AG20443 (cell line): ENCODE measurements around the gene LRRC36.

Source experiments
- DNase-seq: peaks from one replicate; pipeline ENCODE4 v3.0.0; 2012; ENCODE audit warnings: low spot score, mixed read lengths

LRRC36 gene

DNA sequence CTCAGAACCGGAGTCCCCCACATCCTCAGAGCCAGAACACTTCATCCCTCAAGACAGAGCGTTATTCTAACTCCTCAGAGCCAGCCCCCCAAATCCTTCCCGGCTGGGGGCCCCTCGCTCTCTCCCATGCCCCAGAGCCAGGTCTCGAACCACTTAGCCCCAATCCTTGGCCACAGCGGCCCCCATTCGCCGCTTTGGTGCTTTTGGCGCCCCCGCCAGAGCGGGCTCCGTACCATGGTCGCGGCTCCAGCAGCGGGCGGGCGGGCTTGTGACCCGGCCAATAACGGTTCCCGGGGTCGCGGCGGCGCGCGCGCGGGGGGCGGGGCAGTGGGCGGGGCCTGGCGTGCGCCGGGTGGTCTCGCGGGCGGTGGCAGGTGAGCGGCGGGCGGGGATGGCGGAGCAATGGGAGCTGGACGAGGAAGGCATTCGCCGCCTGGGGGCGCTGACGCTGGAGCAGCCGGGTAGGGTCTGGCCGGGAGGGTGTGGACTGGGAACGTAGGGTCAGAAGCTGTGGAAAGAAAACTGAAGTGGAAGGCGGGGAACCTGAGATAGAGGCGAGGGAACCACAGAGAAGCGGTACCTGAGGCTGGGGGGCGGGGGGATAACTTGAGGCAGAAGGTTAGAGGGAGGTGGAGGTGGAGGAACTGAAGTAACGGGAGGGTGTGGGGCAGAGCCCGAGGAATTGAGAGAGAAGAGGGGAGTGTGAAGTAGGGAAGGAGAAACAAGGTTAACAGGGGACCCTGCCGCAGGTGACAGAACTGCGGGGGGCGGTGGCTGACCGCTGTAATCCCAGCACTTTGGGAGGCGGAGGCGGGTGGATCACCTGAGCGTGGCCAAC lies at the start of gene LRRC36, which contains the start of gene KCTD19:
TSS of gene LRRC36 (plus strand) at position 344 of the 838 bp plus-strand sequence. CDS start at position 392, 48 bp downstream.
TSS of gene KCTD19 (minus strand) at position 270 of the 838 bp plus-strand sequence. CDS start at position 236, 34 bp downstream.
- peak; percentile 74 for DNase-seq

GRCh38 chr16:67277294-67277998 lies 49.2 kb upstream of the LRRC36 start:
- peak; percentile 98 for DNase-seq

GRCh38 chr16:67277999-67278772 lies 48.4 kb upstream of the LRRC36 start:
- DNase-seq = peak; percentile 86

GRCh38 chr16:67278773-67279295 lies 47.8 kb upstream of the LRRC36 start:
- DNase-seq = peak; percentile 48

- peak; percentile 94 for DNase-seq
These were observed 47.1 kb upstream of the LRRC36 start, which contains the start of gene PLEKHG4 for GRCh38 chr16:67279296-67280089. Gene PLEKHG4 (plus strand): TSS chr16:67279532. CDS start chr16:67280045, 513 bp downstream.

- no peak for DNase-seq
These were observed 46.3 kb upstream of the LRRC36 start for GRCh38 chr16:67280090-67281015.

DNA sequence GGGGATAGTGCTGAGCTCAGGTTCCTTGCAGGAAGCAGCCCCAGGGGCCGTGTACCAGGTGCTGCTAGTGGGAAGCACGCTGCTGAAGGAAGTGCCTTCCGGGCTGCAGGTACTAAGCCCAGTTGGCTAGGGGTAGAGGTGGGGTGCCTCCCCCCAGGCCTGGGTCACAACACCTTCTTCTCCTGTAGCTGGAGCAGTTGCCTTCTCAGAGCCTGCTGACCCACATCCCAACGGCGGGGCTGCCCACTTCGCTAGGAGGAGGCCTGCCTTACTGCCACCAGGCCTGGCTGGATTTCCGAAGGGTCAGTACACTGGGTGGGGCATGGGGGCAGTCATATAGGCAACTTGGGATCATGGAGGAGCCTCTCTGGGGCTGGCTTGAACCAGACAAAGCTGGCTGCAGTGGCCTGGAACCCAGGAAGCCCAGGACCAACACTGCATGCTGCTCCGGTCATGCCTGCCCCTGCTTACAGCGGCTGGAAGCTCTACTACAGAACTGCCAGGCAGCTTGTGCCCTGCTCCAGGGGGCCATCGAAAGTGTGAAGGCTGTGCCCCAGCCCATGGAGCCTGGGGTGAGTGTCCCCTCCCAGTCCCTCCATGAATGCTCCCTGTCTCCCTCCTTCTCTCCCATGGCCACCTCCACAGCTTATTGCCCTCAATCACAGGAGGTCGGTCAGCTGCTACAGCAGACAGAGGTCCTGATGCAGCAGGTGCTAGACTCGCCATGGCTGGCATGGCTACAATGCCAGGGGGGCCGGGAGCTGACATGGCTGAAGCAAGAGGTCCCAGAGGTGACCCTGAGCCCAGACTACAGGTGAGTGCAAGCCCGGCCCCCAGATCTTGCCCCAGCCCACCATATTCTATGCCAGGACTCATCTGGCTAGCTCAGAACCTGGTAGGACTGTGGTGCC lies 44.8 kb upstream of the LRRC36 start:
- no peak for DNase-seq

GRCh38 chr16:67282447-67282805 lies 44.2 kb upstream of the LRRC36 start:
- DNase-seq = no peak

DNA sequence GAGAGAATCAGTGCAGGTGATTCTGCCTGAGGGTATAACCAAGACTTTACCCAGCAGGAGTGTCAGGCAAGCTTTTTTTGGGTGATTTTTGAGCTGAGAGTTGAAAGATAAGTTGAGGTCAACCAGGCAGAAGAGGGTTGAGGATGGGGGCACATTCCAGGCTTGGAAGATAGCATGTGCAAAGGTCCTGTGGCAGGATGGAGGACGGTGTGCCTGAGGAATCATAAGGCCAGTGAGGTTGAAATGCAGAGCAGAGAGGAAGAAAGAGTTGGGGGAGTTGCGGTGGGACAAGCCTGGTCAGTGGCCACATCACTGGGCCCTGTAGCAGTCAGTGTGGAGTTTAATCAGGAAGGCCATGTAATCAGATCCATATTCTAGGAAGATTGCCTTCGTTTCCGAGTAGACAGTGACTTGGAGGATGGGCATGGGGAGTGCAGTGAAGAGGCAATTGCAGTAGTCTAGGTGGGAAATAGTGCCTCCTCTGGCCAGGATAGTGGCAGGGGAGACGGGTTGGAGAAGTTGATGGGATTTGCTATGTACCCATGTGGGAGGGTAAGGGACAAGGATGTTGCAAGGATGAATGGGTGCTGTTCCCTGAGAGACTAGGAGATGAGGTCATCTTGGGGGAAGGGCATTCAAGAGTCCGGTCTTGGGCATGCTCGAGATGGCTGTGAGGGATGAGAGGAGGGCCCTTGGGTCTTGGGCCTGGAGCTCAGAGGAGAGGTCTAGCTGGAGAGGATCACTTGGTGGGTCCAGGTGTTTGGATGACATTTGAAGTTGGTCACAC lies 43.4 kb upstream of the LRRC36 start:
- DNase-seq = no peak

DNA sequence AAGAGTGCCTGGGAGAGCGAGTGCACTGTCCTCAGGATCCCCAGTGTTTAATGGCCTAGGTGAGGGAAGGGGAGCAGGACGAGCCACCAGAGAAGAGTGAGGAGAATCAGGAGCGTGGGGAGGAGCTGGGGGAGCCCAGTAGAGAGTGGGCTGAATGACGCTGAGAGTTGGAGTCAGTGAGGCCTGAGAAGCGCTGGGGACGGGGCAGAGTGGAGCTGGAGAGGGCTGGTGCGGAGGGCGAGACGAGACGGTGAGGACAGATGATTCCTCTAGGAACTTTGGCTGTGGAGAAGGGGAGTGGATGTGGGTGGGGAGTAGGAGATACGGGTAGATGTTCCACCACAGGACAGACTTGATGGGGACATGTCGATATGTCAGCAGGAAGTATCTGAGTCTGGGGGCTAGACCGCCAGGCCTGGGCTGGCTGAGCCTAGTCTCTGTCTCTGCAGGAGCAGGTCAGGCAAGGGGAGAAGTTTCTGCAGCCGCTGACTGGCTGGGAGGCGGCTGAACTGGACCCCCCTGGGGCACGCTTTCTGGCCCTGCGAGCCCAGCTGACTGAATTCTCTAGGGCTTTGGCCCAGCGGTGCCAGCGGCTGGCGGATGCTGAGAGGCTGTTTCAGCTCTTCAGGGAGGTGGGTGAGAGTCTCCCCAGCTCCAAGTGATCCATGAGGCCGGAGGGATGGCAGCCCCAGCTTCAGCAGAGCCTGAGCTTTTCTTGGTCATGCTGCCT lies 42.6 kb upstream of the LRRC36 start:
- no peak for DNase-seq

DNA sequence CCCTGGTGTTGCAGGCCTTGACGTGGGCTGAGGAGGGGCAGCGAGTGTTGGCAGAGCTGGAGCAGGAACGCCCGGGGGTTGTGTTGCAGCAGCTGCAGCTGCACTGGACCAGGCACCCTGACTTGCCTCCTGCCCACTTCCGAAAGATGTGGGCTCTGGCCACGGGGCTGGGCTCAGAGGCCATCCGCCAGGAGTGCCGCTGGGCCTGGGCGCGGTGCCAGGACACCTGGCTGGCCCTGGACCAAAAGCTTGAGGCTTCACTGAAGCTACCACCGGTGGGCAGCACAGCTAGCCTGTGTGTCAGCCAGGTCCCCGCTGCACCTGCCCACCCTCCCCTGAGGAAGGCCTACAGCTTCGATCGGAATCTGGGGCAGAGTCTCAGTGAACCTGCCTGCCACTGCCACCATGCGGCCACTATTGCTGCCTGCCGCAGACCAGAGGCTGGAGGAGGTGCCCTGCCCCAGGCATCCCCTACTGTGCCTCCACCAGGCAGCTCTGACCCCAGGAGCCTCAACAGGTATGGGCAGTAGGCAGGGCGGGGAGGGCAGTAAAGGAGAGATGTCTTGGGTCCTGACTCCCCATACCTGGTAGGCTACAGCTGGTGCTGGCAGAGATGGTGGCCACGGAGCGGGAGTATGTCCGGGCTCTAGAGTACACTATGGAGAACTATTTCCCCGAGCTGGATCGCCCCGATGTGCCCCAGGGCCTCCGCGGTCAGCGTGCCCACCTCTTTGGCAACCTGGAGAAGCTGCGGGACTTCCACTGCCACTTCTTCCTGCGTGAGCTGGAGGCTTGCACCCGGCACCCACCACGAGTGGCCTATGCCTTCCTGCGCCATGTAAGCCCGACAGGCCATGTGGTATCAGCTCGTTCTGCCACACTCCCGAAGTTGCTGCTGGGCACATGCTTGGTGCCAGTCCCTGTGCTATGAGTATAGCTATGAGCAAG lies 41.6 kb upstream of the LRRC36 start:
- DNase-seq = peak; percentile 41

- no peak for DNase-seq
These were observed 40.0 kb upstream of the LRRC36 start for GRCh38 chr16:67286441-67287235.

DNA sequence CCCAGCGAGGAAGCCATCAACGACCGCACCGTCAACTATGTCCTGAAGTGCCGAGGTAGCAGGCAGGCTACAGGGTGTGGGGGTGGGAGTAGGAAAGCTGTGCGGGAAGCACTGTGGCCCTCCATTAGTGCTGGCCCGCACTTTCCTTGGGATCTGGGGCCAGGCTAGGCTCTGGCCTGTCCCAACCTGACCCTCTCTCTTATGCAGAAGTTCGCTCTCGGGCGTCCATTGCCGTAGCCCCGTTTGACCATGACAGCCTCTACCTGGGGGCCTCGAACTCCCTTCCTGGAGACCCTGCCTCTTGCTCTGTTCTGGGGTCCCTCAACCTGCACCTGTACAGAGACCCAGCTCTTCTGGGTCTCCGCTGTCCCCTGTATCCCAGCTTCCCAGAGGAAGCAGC lies 38.7 kb upstream of the LRRC36 start:
- no peak for DNase-seq

GRCh38 chr16:67291461-67291860 lies 35.2 kb upstream of the LRRC36 start:
- no peak for DNase-seq

DNA sequence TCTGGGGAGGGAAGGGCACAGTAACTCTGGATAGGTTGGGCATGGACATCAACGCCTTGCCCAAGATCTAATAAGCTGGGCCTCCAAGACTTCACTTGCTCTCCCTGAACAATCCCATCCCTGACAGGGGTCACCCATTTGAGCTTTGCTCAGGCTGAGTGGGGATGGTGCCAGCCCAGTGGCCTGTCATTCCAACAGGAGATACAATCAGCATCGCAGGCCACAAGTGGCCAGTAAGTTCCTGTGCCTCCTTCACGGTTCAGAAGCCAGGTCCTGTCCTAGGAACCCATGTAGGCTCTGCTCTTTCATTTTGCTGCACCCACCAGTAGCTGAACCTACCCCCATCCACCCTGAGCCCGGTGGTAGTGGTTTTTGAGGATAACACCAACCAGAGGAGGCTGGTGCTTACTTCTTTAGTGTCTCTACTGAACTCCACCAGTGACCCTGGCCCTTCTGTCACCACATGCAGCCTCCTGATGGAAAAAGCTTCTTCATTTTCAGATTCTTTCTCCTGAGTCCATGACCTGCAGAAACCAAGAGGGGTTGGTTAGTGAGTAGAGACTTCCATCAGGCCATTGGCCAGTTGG lies 32.4 kb upstream of the LRRC36 start:
- no peak for DNase-seq
